Loucy (cell line): ENCODE measurements around the gene CELF2.

Source experiments
- H2AFZ ChIP-seq: fragments of 200-600 bp; sonication (generic); 2 replicates; pipeline ENCODE4 v1.6.0; 2016; ENCODE audit warnings: antibody characterized with exemption, mild to moderate bottlenecking, low read length, moderate library complexity
- H3F3A ChIP-seq: fragments of 200-600 bp; 2 replicates; pipeline ENCODE4 v1.6.0; 2016; ENCODE audit warnings: antibody characterized with exemption, low read depth, mild to moderate bottlenecking
- H3K27me3 ChIP-seq: fragments of 200-600 bp; sonication (generic); 2 replicates; pipeline ENCODE4 v1.6.1; 2014; ENCODE audit warnings: low read length, mild to moderate bottlenecking; ENCODE audit not compliant: insufficient read depth, poor library complexity, severe bottlenecking
- H3K36me3 ChIP-seq: fragments of 200-600 bp; sonication (generic); 2 replicates; pipeline ENCODE4 v1.6.1; 2016; ENCODE audit warnings: low read length; ENCODE audit not compliant: insufficient read depth
- H3K4me1 ChIP-seq: fragments of 200-600 bp; sonication (generic); 2 replicates; pipeline ENCODE4 v1.5.1; 2014; ENCODE audit warnings: low read length, mild to moderate bottlenecking; ENCODE audit not compliant: insufficient read depth, poor library complexity, severe bottlenecking
- H3K4me2 ChIP-seq: fragments of 200-600 bp; sonication (generic); 2 replicates; pipeline ENCODE4 v1.6.0; 2014; ENCODE audit warnings: antibody characterized with exemption, low read length, low read depth, mild to moderate bottlenecking; ENCODE audit not compliant: poor library complexity, severe bottlenecking
- H3K4me3 ChIP-seq: fragments of 200-600 bp; sonication (generic); 2 replicates; pipeline ENCODE4 v1.5.1; 2014; ENCODE audit warnings: low read length, mild to moderate bottlenecking, mixed read lengths; ENCODE audit not compliant: poor library complexity, severe bottlenecking
- H3K79me2 ChIP-seq: fragments of 200-600 bp; sonication (generic); 2 replicates; pipeline ENCODE4 v1.6.1; 2014; ENCODE audit warnings: low read length; ENCODE audit not compliant: insufficient read depth
- H3K9ac ChIP-seq: fragments of 200-600 bp; sonication (generic); 2 replicates; pipeline ENCODE4 v1.6.0; 2014; ENCODE audit warnings: mild to moderate bottlenecking, low read depth, low read length, moderate library complexity; ENCODE audit not compliant: poor library complexity, severe bottlenecking
- H3K9me2 ChIP-seq: fragments of 200-600 bp; sonication (generic); replicated peaks from 2 replicates; pipeline ENCODE4 v1.6.1; 2016; ENCODE audit warnings: low read depth, low read length, mixed read lengths
- H3K9me3 ChIP-seq: fragments of 200-600 bp; sonication (generic); 2 replicates; pipeline ENCODE4 v1.6.1; 2014; ENCODE audit warnings: mild to moderate bottlenecking, antibody characterized with exemption, low read length, low read depth; ENCODE audit not compliant: insufficient read depth
- H4K20me1 ChIP-seq: fragments of 200-600 bp; sonication (generic); 2 replicates; pipeline ENCODE4 v1.6.0; 2014; ENCODE audit warnings: antibody characterized with exemption, low read length, mild to moderate bottlenecking; ENCODE audit not compliant: insufficient read depth, poor library complexity, severe bottlenecking
- EZH2phosphoT487 ChIP-seq: fragments of 200-600 bp; IDR thresholded peaks from 2 replicates; pipeline ENCODE4 v1.6.1; 2018; ENCODE audit warnings: antibody characterized with exemption, mild to moderate bottlenecking, moderate library complexity, borderline replicate concordance
- TF ChIP-seq, protein P1 (sequence below): fragments of 200-600 bp; sonication (generic); conservative IDR thresholded peaks from 2 replicates; pipeline ENCODE4 v1.5.1; 2014; ENCODE audit warnings: mild to moderate bottlenecking, antibody characterized with exemption, low read length

Gene CELF2

GRCh38 chr10:11264296-11265048, 246.8 kb downstream of the CELF2 start:
- H4K20me1 ChIP-seq = peaks cover 29% of the 10 kb centered on the region

GRCh38 chr10:11265484-11265883, 247.8 kb downstream of the CELF2 start:
- Histone ChIP-seq H3K27me3 (no peaks in the 10 kb centered on the region), H3K79me2 (peaks cover 18% of the 10 kb centered on the region; the same call in 1 of the 2 replicates), H4K20me1 (peaks cover 29% of the 10 kb centered on the region), H3F3A (no peaks in the 10 kb centered on the region), H2AFZ (no peak overlapping the region), H3K9ac (no peak overlapping the region), H3K4me1 (peaks cover 6% of the 10 kb centered on the region), H3K4me2 (no peak overlapping the region), H3K9me2 (no peaks in the 10 kb centered on the region), H3K9me3 (no peaks in the 10 kb centered on the region), H3K4me3 (no peak overlapping the region), H3K36me3 (peaks cover 96% of the 10 kb centered on the region; the same call in 1 of the 2 replicates)
- TF ChIP-seq EZH2phosphoT487 = no peak
- TF ChIP-seq, protein P1, sequence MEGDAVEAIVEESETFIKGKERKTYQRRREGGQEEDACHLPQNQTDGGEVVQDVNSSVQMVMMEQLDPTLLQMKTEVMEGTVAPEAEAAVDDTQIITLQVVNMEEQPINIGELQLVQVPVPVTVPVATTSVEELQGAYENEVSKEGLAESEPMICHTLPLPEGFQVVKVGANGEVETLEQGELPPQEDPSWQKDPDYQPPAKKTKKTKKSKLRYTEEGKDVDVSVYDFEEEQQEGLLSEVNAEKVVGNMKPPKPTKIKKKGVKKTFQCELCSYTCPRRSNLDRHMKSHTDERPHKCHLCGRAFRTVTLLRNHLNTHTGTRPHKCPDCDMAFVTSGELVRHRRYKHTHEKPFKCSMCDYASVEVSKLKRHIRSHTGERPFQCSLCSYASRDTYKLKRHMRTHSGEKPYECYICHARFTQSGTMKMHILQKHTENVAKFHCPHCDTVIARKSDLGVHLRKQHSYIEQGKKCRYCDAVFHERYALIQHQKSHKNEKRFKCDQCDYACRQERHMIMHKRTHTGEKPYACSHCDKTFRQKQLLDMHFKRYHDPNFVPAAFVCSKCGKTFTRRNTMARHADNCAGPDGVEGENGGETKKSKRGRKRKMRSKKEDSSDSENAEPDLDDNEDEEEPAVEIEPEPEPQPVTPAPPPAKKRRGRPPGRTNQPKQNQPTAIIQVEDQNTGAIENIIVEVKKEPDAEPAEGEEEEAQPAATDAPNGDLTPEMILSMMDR = no peak

More at GRCh38 chr10:11264296-11265048, 246.8 kb downstream of the CELF2 start:
- Histone ChIP-seq H3K36me3 (peaks cover 96% of the 10 kb centered on the region), H3K9me3 (no peaks in the 10 kb centered on the region), H3K9ac (no peak overlapping the region), H3K27me3 (no peaks in the 10 kb centered on the region), H3K4me1 (no peaks in the 10 kb centered on the region), H3F3A (no peaks in the 10 kb centered on the region), H3K4me3 (no peak overlapping the region), H3K79me2 (peaks cover 23% of the 10 kb centered on the region; the same call in 1 of the 2 replicates), H2AFZ (no peak overlapping the region), H3K9me2 (no peaks in the 10 kb centered on the region), H3K4me2 (no peak overlapping the region)
- no peak for TF ChIP-seq EZH2phosphoT487
- TF ChIP-seq, protein P1 = no peak

DNA sequence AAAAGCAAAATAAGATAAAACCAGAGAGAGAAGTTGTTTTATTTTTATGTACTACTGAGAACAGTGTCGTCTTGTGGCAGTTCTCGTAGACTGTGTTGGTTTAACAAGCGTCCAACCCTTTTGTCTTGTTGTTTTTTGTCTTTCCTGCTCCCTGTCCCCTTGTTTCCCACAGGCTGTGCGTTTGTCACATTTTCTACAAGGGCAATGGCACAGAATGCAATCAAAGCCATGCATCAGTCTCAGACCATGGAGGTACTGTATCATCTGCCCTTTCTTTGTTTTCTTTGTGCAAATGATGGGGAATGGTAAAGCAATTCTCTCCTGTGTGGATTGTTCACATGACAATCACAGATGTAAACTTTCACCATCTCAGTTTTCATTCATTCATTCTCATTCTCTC, 248.8 kb downstream of the CELF2 start:
- Histone ChIP-seq H3K9me2 (no peaks in the 10 kb centered on the region), H3K4me3 (no peak overlapping the region), H3K36me3 (peaks cover 96% of the 10 kb centered on the region), H2AFZ (no peak overlapping the region), H3K27me3 (no peaks in the 10 kb centered on the region), H3K9me3 (no peaks in the 10 kb centered on the region), H3F3A (no peaks in the 10 kb centered on the region), H3K79me2 (peaks cover 22% of the 10 kb centered on the region; the same call in 1 of the 2 replicates), H4K20me1 (peaks cover 27% of the 10 kb centered on the region), H3K4me1 (peaks cover 6% of the 10 kb centered on the region), H3K9ac (no peak overlapping the region), H3K4me2 (no peak overlapping the region)
- TF ChIP-seq EZH2phosphoT487 = no peak
- TF ChIP-seq, protein P1 = no peak
